ENCODE measurements around the gene RBFOX2.

Gene RBFOX2

DNA sequence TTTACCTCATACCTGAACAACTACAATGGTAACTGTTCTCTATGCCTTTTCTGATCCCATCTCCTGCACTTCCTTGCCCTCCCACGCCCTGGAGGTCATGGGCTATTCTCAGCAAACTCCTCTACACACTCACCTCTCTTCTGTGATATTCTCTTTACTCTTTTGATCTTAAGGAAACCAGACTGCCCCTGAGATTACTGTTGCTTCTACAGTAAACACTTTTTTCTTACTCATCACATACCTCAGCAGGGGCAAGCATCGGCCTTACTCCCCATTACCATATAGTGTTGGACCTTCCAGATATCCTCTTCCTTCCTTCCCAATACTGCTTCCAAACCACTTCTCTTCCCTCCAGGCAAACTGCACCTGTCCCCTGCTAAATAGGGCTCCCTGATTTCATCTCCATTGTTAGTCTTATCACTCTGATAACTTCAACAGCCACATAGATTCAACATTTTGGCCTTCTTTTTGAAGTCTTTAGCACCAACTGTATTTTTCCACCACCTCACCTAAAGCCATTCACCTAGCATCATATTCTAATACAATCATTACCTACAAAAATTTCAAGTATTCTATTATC is 141.2 kb downstream of the RBFOX2 start:
- H3K4me1 ChIP-seq (ENCODE audit: control insufficient read depth, insufficient read depth, low read length) = peaks cover 13% of the 10 kb centered on the region
- no peaks in the 10 kb centered on the region for H3K36me3 ChIP-seq (ENCODE audit: control insufficient read depth in 2 of 2, insufficient read depth in 2 of 2, low read length in 2 of 2)
- H3K9me3 ChIP-seq (ENCODE audit: control insufficient read depth in 2 of 2, low read length in 2 of 2) = no peaks in the 10 kb centered on the region
- no peak overlapping the region for H3K4me3 ChIP-seq (ENCODE audit: low read length in 2 of 2)
- no peaks in the 10 kb centered on the region for H3K27me3 ChIP-seq (ENCODE audit: control insufficient read depth in 1 of 2, insufficient read depth in 2 of 2, low read length in 2 of 2)
- no peak overlapping the region for H3K9ac ChIP-seq (ENCODE audit: low read length in 2 of 2)
- H3K27ac ChIP-seq (ENCODE audit: low read length) = no peak overlapping the region

DNA sequence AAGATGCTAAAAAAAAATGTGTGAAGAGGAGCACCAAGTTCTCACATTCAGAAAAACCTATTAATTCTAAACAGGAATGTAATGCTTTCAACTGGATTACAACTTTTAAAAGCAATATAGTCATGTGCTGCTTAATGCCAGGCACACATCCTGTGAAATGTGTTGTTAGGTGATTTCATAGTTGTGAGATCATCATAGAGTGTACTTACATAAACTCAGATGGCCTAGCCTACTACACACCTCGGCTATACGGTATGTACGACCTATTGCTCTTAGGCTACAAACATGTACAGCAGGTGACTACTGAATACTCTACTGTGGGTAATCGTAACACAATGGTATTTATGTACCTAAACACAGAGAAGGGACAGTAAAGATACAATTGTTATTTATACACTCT is 142.3 kb downstream of the RBFOX2 start:
- Histone ChIP-seq H3K27me3 (ENCODE audit: control insufficient read depth in 1 of 2, insufficient read depth in 2 of 2, low read length in 2 of 2) (no peaks in the 10 kb centered on the region), H3K4me1 (ENCODE audit: control insufficient read depth, insufficient read depth, low read length) (peaks cover 8% of the 10 kb centered on the region), H3K9me3 (ENCODE audit: control insufficient read depth in 2 of 2, low read length in 2 of 2) (no peaks in the 10 kb centered on the region), H3K9ac (ENCODE audit: low read length in 2 of 2) (no peak overlapping the region), H3K36me3 (ENCODE audit: control insufficient read depth in 2 of 2, insufficient read depth in 2 of 2, low read length in 2 of 2) (no peaks in the 10 kb centered on the region), H3K4me3 (ENCODE audit: low read length in 2 of 2) (no peak overlapping the region), H3K27ac (ENCODE audit: low read length) (no peak overlapping the region)

DNA sequence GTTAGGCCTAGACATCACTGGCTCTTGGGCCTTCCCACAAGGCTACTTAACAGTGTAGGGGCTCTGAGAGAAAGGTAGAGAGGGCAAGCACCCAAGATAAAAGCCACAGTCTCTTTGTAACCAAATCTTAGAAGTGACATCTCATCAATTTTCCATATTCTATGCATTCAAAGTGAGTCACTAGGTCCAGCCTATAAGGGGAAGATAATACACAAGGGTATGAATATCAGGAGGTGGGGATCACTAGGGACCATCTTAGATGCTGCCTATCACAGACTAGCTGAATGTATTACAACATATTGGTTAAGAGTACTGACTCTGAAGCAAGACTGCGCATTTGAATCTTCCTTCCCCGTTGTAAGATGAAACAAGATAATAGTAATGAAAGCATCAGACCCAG is 144.1 kb downstream of the RBFOX2 start:
- no peak overlapping the region for H3K4me3 ChIP-seq (ENCODE audit: low read length in 2 of 2)
- no peaks in the 10 kb centered on the region for H3K27me3 ChIP-seq (ENCODE audit: control insufficient read depth in 1 of 2, insufficient read depth in 2 of 2, low read length in 2 of 2)
- H3K9ac ChIP-seq (ENCODE audit: low read length in 2 of 2) = no peak overlapping the region
- H3K9me3 ChIP-seq (ENCODE audit: control insufficient read depth in 2 of 2, low read length in 2 of 2) = no peaks in the 10 kb centered on the region
- no peaks in the 10 kb centered on the region for H3K36me3 ChIP-seq (ENCODE audit: control insufficient read depth in 2 of 2, insufficient read depth in 2 of 2, low read length in 2 of 2)
- H3K4me1 ChIP-seq (ENCODE audit: control insufficient read depth, insufficient read depth, low read length) = peaks cover 8% of the 10 kb centered on the region
- no peak overlapping the region for H3K27ac ChIP-seq (ENCODE audit: low read length)

DNA sequence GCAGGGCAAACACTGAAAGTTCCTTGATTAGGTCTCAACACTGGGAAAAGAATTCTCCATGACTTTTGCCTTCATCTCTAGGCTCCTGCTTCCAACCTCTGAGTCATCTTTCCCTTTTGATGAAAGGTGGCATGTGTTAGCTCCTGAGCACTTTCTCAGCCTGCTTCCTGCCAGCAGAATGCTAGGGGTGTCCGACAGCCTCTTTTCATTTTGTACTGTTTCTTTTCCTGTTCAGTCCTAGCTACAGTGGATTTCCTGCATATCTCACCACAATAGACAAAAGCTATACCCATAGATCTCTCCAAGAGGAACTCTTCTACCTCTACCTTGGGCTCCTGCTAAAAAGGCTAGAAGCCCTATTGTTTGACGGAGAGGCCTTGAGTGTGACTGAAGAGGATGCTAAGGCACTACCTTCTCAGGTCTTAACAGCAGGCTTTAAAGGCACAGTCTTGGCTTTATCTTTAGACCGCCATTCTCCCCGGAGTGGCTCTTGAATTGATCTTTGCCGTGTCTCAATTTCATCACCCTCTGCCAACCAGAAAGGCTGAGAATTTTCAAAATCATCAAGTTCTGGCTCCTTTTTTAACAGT is 145.5 kb downstream of the RBFOX2 start:
- peak overlapping the region; percentile 26 for H3K27ac ChIP-seq (ENCODE audit: low read length)
- no peaks in the 10 kb centered on the region for H3K27me3 ChIP-seq (ENCODE audit: control insufficient read depth in 1 of 2, insufficient read depth in 2 of 2, low read length in 2 of 2)
- H3K9ac ChIP-seq (ENCODE audit: low read length in 2 of 2) = no peak overlapping the region
- H3K9me3 ChIP-seq (ENCODE audit: control insufficient read depth in 2 of 2, low read length in 2 of 2) = no peaks in the 10 kb centered on the region
- no peaks in the 10 kb centered on the region for H3K36me3 ChIP-seq (ENCODE audit: control insufficient read depth in 2 of 2, insufficient read depth in 2 of 2, low read length in 2 of 2)
- H3K4me3 ChIP-seq (ENCODE audit: low read length in 2 of 2) = peak overlapping the region in 1 of 2 donors; percentile 16
- peaks cover 8% of the 10 kb centered on the region for H3K4me1 ChIP-seq (ENCODE audit: control insufficient read depth, insufficient read depth, low read length)

DNA sequence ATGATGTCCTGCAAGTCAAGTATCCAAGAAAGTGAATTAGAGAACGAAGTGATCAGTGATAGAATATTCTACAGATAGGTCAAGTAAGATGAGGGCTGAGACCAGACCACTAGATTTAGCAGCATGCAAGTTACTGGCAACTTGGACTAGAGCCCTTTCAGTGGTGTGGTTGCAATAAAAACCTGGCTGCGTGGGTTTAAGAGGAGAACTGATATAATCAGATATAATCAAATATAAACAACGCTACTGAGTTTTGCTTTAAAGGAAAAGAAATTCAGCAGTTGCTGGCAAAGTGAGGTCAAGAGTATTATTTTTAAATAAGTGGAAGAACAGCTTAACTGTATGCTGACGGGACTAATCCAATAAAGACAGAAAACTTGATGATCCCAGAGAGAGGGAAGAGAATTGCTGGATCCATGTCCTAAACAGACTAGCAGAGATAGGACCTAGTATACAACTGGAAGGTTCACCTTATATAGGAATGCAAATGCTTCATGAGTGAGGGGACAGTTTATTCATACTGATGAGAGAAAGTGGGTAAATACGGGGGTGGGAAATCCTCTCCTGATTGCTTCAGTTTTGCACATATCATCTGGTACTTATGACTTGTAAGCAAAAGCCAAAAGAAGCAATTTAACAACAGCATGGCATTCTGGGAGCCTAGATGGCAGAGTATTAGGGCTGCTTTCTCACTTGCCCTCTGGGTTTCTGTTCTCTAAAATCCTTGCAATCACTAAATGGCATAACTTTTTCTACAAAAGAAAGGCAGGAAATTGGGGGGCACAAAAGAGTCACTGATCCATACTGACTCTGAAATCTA is 146.2 kb downstream of the RBFOX2 start:
- Histone ChIP-seq H3K4me1 (ENCODE audit: control insufficient read depth, insufficient read depth, low read length) (peaks cover 8% of the 10 kb centered on the region), H3K9ac (ENCODE audit: low read length in 2 of 2) (peak overlapping the region in 1 of 2 donors; percentile 0), H3K27ac (ENCODE audit: low read length) (peak overlapping the region; percentile 26), H3K27me3 (ENCODE audit: control insufficient read depth in 1 of 2, insufficient read depth in 2 of 2, low read length in 2 of 2) (no peaks in the 10 kb centered on the region), H3K36me3 (ENCODE audit: control insufficient read depth in 2 of 2, insufficient read depth in 2 of 2, low read length in 2 of 2) (no peaks in the 10 kb centered on the region), H3K4me3 (ENCODE audit: low read length in 2 of 2) (peak overlapping the region; percentile 5 to 16), H3K9me3 (ENCODE audit: control insufficient read depth in 2 of 2, low read length in 2 of 2) (no peaks in the 10 kb centered on the region)

DNA sequence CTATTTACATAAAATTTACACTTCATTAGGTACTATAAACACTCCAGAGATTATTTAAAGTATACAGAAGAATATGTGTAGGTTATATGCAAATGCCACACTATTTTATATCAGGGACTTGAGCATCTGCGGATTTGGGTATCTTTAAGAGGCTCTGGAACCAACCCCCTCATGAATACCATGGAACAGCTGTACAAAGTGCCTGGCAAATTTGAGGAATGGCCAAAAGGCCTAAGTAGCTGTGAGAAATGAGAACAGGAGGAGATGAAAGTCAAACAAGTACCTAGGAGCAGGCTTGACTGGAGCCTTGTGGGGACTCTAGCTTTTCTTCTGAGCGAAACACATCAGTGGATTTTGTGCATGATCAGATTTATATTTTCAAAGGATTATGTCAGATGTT is 149.3 kb downstream of the RBFOX2 start:
- Histone ChIP-seq H3K9me3 (ENCODE audit: control insufficient read depth in 2 of 2, low read length in 2 of 2) (no peaks in the 10 kb centered on the region), H3K36me3 (ENCODE audit: control insufficient read depth in 2 of 2, insufficient read depth in 2 of 2, low read length in 2 of 2) (no peaks in the 10 kb centered on the region), H3K4me1 (ENCODE audit: control insufficient read depth, insufficient read depth, low read length) (peaks cover 8% of the 10 kb centered on the region), H3K27ac (ENCODE audit: low read length) (no peak overlapping the region), H3K9ac (ENCODE audit: low read length in 2 of 2) (no peak overlapping the region), H3K27me3 (ENCODE audit: control insufficient read depth in 1 of 2, insufficient read depth in 2 of 2, low read length in 2 of 2) (no peaks in the 10 kb centered on the region), H3K4me3 (ENCODE audit: low read length in 2 of 2) (no peak overlapping the region)

DNA sequence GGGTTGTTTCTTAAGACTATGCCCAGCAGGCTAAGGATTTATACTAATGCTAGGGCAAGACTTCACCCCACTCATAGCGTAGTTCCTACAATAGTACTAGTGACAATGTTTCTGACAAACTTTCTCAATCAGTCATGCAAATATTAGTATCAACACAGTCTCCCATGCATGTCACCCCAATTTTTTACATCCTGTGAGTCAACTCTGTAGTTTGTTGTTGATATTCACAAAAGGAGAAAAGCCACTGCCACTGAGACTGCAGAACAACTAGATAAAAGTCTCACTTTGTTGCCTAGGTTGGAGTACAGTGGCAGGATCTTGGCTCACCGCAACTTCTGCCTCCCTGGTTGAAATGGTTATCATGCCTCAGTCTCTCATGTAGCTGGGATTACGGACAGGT is 155.2 kb downstream of the RBFOX2 start:
- Histone ChIP-seq H3K9ac (ENCODE audit: low read length in 2 of 2) (no peak overlapping the region), H3K4me1 (ENCODE audit: control insufficient read depth, insufficient read depth, low read length) (peaks cover 3% of the 10 kb centered on the region), H3K36me3 (ENCODE audit: control insufficient read depth in 2 of 2, insufficient read depth in 2 of 2, low read length in 2 of 2) (no peaks in the 10 kb centered on the region), H3K4me3 (ENCODE audit: low read length in 2 of 2) (no peak overlapping the region), H3K9me3 (ENCODE audit: control insufficient read depth in 2 of 2, low read length in 2 of 2) (no peaks in the 10 kb centered on the region), H3K27ac (ENCODE audit: low read length) (no peak overlapping the region), H3K27me3 (ENCODE audit: control insufficient read depth in 1 of 2, insufficient read depth in 2 of 2, low read length in 2 of 2) (no peaks in the 10 kb centered on the region)

DNA sequence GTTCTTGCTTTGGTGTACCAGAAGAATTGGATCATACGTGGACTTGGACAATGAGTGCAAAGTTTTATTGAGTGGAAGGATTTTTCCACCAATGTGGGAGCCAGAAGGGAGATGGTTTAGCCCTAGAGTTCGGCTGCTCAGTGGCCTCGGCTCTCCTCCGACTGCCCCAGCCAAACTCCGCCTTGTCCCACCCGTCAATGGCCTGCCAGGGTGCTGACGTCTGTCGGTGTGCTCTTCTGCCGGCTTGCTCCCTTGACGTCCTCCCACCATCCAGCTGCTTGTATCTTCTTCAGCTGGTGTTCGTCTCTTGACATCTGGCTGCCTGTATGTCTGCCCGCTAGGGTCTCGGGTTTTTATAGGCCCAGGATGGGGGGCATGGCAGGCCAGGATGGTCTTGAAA is 156.2 kb downstream of the RBFOX2 start:
- Histone ChIP-seq H3K4me3 (ENCODE audit: low read length in 2 of 2) (no peak overlapping the region), H3K9ac (ENCODE audit: low read length in 2 of 2) (no peak overlapping the region), H3K36me3 (ENCODE audit: control insufficient read depth in 2 of 2, insufficient read depth in 2 of 2, low read length in 2 of 2) (no peaks in the 10 kb centered on the region), H3K9me3 (ENCODE audit: control insufficient read depth in 2 of 2, low read length in 2 of 2) (no peaks in the 10 kb centered on the region), H3K4me1 (ENCODE audit: control insufficient read depth, insufficient read depth, low read length) (peaks cover 3% of the 10 kb centered on the region), H3K27ac (ENCODE audit: low read length) (no peak overlapping the region), H3K27me3 (ENCODE audit: control insufficient read depth in 1 of 2, insufficient read depth in 2 of 2, low read length in 2 of 2) (no peaks in the 10 kb centered on the region)

DNA sequence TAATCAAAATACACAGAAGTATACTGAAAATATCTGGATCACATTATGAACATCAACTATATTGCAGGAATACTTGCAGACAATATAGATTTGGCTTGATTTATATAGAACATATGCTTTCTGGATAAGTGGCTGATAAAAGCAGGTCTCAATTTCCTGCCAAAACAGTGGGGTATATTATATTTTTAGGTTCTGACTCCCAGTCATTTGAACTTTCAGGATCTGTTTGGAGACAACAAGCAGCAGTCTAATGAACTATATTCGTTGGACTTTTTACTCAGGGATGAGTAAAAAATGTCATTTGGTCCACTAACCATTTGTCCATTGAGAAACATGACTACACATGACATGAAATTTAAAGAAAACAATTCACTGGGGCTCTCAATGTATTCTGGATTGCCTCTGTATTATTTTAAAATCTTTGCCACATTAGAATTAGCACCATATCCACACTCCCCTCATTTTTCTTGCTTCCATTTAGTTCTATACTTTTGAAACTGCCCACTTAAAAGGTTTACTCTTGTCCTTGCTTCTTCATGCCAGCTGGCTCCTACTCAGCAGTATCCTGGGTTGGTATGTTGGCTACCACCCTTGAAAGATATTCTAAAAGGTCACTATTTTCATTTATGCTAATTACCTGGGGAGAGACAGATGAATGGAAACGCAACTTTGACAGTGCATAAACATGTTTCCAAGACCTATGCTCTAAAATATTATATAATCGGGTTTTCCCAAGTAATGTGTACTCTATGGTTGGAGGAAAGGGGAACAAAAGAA is 157.9 kb downstream of the RBFOX2 start:
- H3K4me3 ChIP-seq (ENCODE audit: low read length in 2 of 2) = no peak overlapping the region
- H3K9ac ChIP-seq (ENCODE audit: low read length in 2 of 2) = no peak overlapping the region
- H3K9me3 ChIP-seq (ENCODE audit: control insufficient read depth in 2 of 2, low read length in 2 of 2) = no peaks in the 10 kb centered on the region
- peaks cover 11% of the 10 kb centered on the region for H3K4me1 ChIP-seq (ENCODE audit: control insufficient read depth, insufficient read depth, low read length)
- no peaks in the 10 kb centered on the region for H3K27me3 ChIP-seq (ENCODE audit: control insufficient read depth in 1 of 2, insufficient read depth in 2 of 2, low read length in 2 of 2)
- H3K36me3 ChIP-seq (ENCODE audit: control insufficient read depth in 2 of 2, insufficient read depth in 2 of 2, low read length in 2 of 2) = no peaks in the 10 kb centered on the region
- H3K27ac ChIP-seq (ENCODE audit: low read length) = no peak overlapping the region

DNA sequence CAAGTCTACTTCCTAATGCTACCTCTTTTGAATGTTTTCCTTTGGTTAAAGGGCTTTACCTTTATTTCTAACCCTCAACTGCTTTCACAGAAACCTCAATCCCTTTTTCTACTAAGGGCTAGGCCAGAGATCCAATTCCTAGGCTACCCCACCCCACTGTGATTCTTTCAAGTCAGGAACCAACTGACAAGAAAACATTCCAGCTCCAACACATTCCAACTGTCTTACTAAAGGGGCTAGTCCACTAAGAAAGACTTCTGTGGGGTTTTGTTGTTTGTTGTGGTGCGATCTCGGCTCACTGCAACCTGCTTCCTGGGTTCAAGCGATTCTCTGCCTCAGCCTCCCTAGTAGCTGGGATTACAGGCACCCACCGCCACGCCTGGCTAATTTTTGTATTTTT is 159.7 kb downstream of the RBFOX2 start:
- H3K9ac ChIP-seq (ENCODE audit: low read length in 2 of 2) = no peak overlapping the region
- H3K4me1 ChIP-seq (ENCODE audit: control insufficient read depth, insufficient read depth, low read length) = peaks cover 18% of the 10 kb centered on the region
- no peaks in the 10 kb centered on the region for H3K27me3 ChIP-seq (ENCODE audit: control insufficient read depth in 1 of 2, insufficient read depth in 2 of 2, low read length in 2 of 2)
- H3K27ac ChIP-seq (ENCODE audit: low read length) = no peak overlapping the region
- no peaks in the 10 kb centered on the region for H3K36me3 ChIP-seq (ENCODE audit: control insufficient read depth in 2 of 2, insufficient read depth in 2 of 2, low read length in 2 of 2)
- no peak overlapping the region for H3K4me3 ChIP-seq (ENCODE audit: low read length in 2 of 2)
- no peaks in the 10 kb centered on the region for H3K9me3 ChIP-seq (ENCODE audit: control insufficient read depth in 2 of 2, low read length in 2 of 2)

Data from stomach smooth muscle (tissue), 2 donors.